ENCODE results near the gene MS4A18.
"Not testable (repeated sequence)": the region's sequence is repeated elsewhere in the genome, so short reads cannot be mapped to it uniquely, and the experiment has no call there.

Gene MS4A18

GRCh38 chr11:60724420-60724819 lies at the start of gene MS4A18:
Gene MS4A18, plus strand, starts transcription at chr11:60724720.
- no peak for DNase-seq (ENCODE audit: low read depth)

GRCh38 chr11:60678231-60678630 lies 46.3 kb upstream of the MS4A18 start:
- DNase-seq (ENCODE audit: low read depth) = not testable (repeated sequence)

DNA sequence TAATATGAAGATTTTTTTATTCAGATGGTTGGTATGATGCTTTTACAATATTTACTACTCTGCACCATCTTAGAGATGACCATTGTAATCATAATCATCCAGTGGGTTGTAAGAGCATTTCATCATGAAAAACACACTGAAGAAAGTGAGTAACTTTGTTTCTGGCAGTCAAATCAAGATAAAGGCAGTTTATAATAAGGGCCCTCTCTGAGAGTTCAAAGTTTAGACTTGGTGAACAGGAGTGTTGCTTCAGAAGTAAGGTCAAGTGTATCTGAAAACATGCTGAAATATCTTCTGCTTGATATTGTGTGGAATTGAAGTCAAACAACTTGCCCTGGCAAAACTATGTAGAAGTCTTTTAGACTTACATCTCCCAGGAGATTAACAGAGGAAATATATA lies 44.6 kb upstream of the MS4A18 start:
- no peak for DNase-seq (ENCODE audit: low read depth)

DNA sequence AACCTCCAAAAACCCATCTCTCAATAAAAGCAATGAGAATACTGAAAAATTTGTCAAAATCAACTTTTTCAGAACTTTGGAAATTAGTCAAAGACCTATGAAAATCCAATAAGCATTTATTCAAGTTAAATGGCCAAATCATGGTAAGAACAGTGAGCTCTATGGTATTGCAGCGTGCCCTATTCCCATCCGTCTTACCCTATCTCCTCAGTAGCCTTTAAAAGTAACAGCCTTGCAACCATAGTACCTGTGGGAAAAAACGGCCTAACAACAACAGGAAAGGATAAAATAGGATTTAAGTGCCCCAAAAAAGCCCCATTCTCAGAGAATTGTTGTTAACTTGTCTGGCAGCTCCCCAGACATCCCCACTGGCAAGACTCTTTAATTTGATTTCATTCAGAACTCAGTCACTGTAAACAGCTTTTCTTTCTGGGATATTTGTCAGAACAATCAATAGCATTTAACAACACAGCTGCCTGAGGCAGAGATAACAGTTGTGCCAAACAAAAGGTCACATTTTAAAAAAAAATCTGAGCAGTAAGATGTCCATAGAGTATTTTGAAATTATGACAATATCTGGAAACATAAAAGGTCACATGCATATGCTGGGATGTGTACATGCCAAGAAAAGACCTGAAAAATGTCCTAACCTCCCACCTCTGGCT lies 43.9 kb upstream of the MS4A18 start:
- no peak for DNase-seq (ENCODE audit: low read depth)

DNA sequence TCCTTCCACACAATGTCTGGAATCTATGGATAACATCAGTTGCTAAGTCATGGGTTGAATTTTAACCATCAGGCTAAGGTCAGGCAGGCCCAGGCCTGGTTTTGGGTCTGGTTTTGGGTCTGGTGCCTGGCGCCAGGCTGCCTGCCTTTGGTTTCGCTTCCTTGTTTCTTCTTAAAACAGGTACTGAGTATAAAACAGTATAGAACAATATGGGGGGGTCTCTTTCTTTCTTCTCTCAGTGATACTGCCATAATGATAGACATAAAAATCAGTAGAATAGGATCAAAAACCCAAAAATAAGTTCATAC lies 40.0 kb upstream of the MS4A18 start:
- not testable (repeated sequence) for DNase-seq (ENCODE audit: low read depth)

GRCh38 chr11:60691661-60692060 lies 32.9 kb upstream of the MS4A18 start:
- DNase-seq (ENCODE audit: low read depth) = no peak

- no peak for DNase-seq (ENCODE audit: low read depth)
Observed at GRCh38 chr11:60699284-60699691, 25.2 kb upstream of the MS4A18 start, which contains the start of gene MS4A8. Gene MS4A8, plus strand, starts transcription at chr11:60699612. Its CDS starts 1,249 bp downstream, at chr11:60700861.

DNA sequence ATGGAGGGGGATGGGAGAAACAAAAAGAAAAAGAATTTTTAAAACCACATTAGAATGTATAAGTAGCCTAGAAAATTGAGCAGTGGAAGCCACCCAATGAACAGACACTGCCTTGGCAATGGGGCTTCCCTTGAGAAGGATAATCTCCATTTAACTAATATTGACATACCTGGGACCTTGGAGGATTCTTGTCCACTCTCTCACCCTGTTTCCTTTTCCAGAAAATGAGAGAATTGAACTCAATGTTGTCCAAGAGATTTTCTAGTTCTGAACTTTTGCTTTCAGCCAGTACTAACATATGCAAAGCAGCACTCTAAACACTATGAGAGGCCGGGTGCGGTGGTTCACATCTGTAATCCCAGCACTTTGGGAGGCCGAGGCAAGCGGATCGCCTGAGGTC lies 24.6 kb upstream of the MS4A18 start:
- DNase-seq (ENCODE audit: low read depth) = no peak

DNA sequence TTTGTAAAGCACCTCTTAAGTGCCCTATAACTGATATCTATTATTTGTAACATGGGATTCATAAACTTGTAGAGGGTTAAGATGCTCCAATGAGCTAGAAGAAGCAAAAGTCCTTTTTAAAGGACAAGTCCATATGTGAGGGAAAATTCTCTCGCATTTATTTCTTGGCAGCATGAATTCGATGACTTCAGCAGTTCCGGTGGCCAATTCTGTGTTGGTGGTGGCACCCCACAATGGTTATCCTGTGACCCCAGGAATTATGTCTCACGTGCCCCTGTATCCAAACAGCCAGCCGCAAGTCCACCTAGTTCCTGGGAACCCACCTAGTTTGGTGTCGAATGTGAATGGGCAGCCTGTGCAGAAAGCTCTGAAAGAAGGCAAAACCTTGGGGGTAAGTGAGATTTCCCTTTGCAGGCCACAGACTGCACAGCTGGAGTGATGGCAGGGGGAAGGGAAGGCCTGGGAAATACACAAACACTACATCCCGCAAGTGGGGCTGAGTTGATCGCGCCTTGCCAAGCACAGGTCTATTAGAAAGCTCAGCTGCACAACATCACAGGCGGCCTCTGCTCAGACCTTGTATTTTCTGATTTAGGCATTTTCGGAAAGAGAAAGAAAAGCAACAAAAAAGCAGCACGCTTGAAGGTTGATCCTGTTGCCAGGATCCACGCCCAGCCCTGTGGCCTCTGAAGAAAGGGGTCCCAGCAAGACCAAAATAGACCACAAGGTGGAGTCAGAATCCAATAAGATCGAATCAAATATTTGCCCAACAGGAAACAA lies 23.6 kb upstream of the MS4A18 start:
- DNase-seq (ENCODE audit: low read depth) = no peak

DNA sequence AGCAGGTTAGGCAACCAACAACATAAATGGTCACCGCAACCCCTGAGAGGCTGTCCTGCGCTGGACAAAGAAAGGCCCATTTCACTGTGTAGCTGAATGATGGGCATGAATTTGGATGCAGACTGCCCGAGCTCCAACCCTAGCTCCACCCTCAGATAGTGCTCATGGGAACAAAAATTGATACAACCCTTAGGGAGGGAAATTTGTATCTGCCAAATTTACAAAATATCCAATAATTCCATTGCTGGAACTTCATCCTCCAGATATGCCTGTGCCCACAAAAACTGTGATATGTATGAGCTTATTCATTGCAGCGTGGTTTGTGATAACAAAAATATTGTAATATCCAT lies 23.1 kb upstream of the MS4A18 start:
- DNase-seq (ENCODE audit: low read depth) = no peak

- no peak for DNase-seq (ENCODE audit: low read depth)
Observed at GRCh38 chr11:60703374-60703773, 21.1 kb upstream of the MS4A18 start.

- DNase-seq (ENCODE audit: low read depth) = no peak
Observed at GRCh38 chr11:60705895-60706294, 18.6 kb upstream of the MS4A18 start.

DNA sequence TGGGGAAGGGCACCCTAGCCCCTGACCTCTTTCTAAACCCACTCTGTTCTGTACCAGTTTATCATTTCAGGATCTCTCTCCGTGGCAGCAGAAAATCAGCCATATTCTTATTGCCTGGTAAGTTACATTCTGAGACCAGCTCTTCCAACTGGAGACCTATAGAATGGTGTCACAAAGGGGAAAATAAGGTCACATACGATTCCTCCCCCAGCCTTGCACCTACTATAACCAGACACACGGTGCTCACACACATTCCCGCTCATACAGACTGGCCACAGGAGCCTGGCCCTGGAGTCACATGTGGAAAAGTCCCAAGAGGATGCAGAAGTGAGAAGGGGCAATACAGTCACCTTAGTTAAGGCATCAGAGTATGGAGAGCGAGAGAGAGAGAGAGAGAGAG lies 17.6 kb upstream of the MS4A18 start:
- no peak for DNase-seq (ENCODE audit: low read depth)

GRCh38 chr11:60710482-60710881 lies 14.0 kb upstream of the MS4A18 start:
- no peak for DNase-seq (ENCODE audit: low read depth)

DNA sequence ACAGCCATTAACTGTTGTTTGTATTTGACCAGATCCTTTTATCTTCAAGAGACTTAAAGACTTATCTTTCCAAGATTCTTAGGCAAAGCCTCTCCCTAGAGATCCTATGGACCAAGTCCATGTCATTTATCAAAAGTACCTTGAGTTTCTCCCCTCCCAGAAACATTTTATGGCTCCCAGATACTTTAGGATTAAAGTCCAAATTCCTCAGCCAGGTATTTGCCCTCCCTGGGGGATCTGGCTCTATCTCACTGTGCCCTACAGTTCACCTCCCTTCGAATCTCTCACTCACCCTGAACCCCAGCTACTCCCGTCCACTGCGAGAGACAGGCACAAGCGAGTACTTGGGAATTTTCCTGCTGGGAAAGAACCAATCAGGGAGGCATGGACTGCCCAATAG lies 13.2 kb upstream of the MS4A18 start:
- no peak for DNase-seq (ENCODE audit: low read depth)

- DNase-seq (ENCODE audit: low read depth) = not testable (repeated sequence)
Observed at GRCh38 chr11:60713423-60713822, 11.1 kb upstream of the MS4A18 start.

DNA sequence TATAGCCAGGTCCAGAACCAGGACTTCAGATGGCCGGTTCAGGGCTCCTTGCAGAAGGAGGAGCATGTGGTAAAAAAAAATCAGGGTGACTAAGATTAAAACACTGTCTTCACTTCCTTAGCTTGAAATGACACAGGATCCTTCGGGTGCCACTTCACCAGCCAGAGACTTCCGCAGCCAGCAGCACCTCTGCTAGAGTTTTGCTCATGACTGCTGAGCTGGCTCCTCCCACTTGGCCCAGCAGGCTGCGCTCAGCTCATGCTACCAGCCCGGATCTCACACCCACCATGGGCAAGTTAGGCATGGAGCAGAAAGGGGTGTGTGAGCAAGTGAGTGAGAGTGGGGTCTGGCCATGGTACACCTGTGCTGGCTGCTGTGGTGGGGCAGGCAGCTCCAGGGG lies 6.6 kb upstream of the MS4A18 start:
- no peak for DNase-seq (ENCODE audit: low read depth)

DNA sequence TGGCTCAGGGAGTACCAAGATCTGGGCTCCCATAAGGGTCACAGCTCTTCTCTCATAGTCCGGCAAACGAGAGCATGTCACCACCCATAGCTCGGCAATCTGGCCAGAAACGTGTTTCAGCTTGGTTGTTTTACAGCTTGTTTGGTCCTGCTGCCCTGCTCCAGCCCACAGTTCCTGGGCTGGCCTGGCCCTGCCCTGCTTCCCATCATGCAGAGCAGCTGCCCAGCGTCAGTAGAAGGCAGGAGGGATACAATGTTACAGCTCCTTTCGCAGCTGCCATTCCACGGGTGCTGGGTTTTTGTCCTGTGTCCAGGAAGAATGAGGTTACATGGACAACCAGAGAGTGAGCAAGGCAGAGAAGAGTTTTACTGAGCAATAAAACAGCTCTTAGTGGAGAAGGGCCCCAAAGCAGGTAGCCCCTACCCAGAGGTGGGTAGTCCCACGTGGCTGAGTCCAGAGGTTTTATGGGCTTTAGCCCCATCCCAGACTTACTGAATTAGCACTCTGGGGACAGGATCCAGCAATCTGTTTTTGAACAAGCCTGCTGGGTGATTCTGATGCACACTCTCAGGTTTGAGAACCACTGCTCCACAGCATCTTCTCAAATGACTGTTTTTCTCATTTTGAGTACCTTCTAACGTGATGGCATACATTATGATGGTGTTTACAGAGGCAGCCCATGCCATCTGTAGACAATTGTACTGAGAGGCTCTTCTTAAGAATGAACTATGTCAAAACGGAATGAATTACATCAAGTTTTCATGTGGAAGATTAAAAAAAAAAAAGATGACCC lies 5.8 kb upstream of the MS4A18 start:
- no peak for DNase-seq (ENCODE audit: low read depth)

DNA sequence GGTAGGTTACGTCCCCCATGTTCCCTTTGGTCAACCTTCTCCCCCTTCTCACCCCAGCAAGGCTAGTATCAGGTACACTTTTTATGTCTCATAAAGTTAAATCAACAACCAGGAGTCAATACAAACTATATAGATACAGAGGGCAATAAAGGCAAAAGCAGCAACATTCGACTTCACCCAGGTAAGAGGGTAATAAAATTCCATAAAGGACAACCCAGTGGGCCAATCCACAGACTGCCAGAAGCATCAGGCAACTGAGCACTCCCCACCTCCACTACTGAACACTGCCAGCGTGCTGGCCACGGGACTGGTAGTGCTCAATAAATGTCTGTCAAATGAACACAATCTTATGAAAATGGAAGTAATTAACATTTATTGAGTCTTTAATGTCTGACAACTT lies 5.1 kb upstream of the MS4A18 start:
- no peak for DNase-seq (ENCODE audit: low read depth)

DNA sequence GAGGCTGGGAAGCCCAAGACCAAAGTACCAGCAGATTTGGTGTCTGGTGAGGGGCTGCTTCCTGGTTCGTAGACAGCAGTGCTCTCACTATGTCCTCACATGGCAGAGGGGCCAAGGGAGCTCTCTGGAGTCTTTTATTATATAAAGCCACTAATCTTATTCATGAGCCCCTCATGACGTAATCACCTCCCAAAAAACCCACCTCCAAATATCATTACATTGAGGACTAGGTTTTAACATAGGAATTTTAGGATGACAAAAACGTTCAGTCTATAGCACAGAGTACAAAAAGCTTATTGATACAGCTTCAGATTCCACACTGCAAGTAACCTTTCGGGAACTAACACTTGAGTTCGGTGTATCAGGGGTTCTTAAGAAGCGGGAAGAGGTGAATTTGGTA lies 4.1 kb upstream of the MS4A18 start:
- DNase-seq (ENCODE audit: low read depth) = no peak

DNA sequence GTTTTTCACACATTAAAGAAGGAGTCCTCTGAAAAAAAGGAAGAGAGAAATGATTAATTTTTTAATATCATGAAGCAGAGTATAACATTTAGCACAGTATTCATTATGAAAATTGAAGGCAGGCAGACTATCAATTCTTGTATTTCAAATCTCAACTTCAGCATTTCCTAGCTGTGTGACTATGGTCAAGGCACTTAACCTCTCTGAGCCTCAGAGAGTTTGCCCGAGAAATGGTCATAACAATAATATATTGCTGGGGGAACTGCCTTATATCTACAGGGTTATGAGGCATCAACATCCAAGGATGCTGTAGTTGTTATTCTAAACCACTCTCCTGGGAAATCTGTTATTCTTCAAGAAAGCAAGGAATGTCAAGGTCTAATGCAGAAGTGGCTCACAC lies 1.1 kb downstream of the MS4A18 start:
- DNase-seq (ENCODE audit: low read depth) = no peak

DNA sequence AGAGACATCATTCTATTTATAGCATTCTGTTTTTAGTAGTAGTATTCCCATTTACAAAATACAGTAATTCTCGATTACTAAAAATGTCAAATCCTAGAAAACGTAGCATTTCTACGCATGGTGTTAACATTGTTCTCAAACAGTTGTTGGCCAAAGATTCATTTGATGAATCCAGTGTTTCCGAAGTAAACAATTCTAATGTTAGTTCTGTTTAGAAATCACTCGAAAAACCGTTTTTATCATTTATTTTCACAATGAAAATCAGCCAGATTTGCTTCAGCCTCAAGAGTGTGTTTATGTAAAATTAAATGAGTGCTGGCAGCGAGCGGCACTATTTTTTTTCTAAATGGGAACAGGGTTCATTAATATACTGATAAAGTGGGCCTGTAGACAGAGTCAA lies 7.1 kb downstream of the MS4A18 start:
- no peak for DNase-seq (ENCODE audit: low read depth)

GRCh38 chr11:60734279-60734678 lies 9.8 kb downstream of the MS4A18 start:
- DNase-seq (ENCODE audit: low read depth) = no peak
